Astrocyte (in vitro differentiated cells and primary cell): ENCODE data around the gene TMTC2. TPM values are rescaled to one million over a fixed set of nuclear protein-coding genes. Genes with fewer than 3 reads are reported as not detected.

ENCODE experiments used
- DNase-seq: peaks from one replicate; pipeline ENCODE4 v3.0.0-alpha.2; 2010; ENCODE audit warnings: low read depth
- FAIRE-seq: peaks from 2 replicates; lab custom pipeline; 2011; peaks lifted over from hg19 to GRCh38; lab: Jason Lieb, UNC
- H2AFZ ChIP-seq: 2 replicates; pipeline ENCODE4 v1.6.0; 2012; ENCODE audit warnings: low read depth, low read length, inconsistent platforms
- H3K27ac ChIP-seq: 2 replicates; pipeline ENCODE4 v1.5.1; 2011; ENCODE audit warnings: low read depth, low read length, inconsistent platforms
- H3K27me3 ChIP-seq: 2 replicates; pipeline ENCODE4 v1.6.0; 2011; ENCODE audit warnings: low read length, inconsistent platforms; ENCODE audit not compliant: insufficient read depth
- H3K36me3 ChIP-seq: 2 replicates; pipeline ENCODE4 v1.5.1; 2011; ENCODE audit warnings: low read length, inconsistent platforms; ENCODE audit not compliant: insufficient read depth
- H3K4me1 ChIP-seq: 2 replicates; pipeline ENCODE4 v1.5.1; 2011; ENCODE audit warnings: low read length, inconsistent platforms; ENCODE audit not compliant: insufficient read depth
- H3K4me2 ChIP-seq: 2 replicates; pipeline ENCODE4 v1.6.0; 2012; ENCODE audit warnings: low read length, inconsistent platforms
- H3K4me3 ChIP-seq: 2 replicates; pipeline ENCODE4 v1.5.1; 2011; ENCODE audit warnings: low read depth, mild to moderate bottlenecking, low read length, inconsistent platforms; ENCODE audit not compliant: insufficient read depth
- H3K79me2 ChIP-seq: 2 replicates; pipeline ENCODE4 v1.6.0; 2012; ENCODE audit warnings: mild to moderate bottlenecking, low read length, inconsistent platforms; ENCODE audit not compliant: insufficient read depth
- H3K9ac ChIP-seq: 2 replicates; pipeline ENCODE4 v1.6.0; 2012; ENCODE audit warnings: mild to moderate bottlenecking, low read length, inconsistent platforms
- H3K9me3 ChIP-seq: 2 replicates; pipeline ENCODE4 v1.5.1; 2012; ENCODE audit warnings: low read depth, mild to moderate bottlenecking, low read length, inconsistent platforms; ENCODE audit not compliant: insufficient read depth
- H4K20me1 ChIP-seq: 2 replicates; pipeline ENCODE4 v1.6.0; 2012; ENCODE audit warnings: low read length, inconsistent platforms; ENCODE audit not compliant: insufficient read depth
- H3K27ac Mint-ChIP-seq: one replicate; pipeline ENCODE4 v1.8.0; 2021; ENCODE audit warnings: mild to moderate bottlenecking, mixed read lengths; ENCODE audit not compliant: unreplicated experiment
- H3K27me3 Mint-ChIP-seq: one replicate; pipeline ENCODE4 v1.8.0; 2021; ENCODE audit warnings: low read depth, mixed read lengths; ENCODE audit not compliant: unreplicated experiment
- H3K36me3 Mint-ChIP-seq: one replicate; pipeline ENCODE4 v1.8.0; 2021; ENCODE audit warnings: low read depth, mixed read lengths; ENCODE audit not compliant: unreplicated experiment
- H3K4me1 Mint-ChIP-seq: one replicate; pipeline ENCODE4 v1.8.0; 2021; ENCODE audit warnings: low read depth, mixed read lengths; ENCODE audit not compliant: unreplicated experiment
- H3K4me3 Mint-ChIP-seq: one replicate; pipeline ENCODE4 v1.8.0; 2021; ENCODE audit warnings: mild to moderate bottlenecking, moderate library complexity, mixed read lengths; ENCODE audit not compliant: unreplicated experiment
- H3K9me3 Mint-ChIP-seq: one replicate; pipeline ENCODE4 v1.8.0; 2021; ENCODE audit warnings: mild to moderate bottlenecking, mixed read lengths; ENCODE audit not compliant: unreplicated experiment
- EZH2 ChIP-seq: IDR thresholded peaks from 2 replicates; pipeline ENCODE4 v1.6.1; 2012; ENCODE audit warnings: mild to moderate bottlenecking, low read length, inconsistent platforms; ENCODE audit not compliant: insufficient read depth
- total RNA-seq: library from RNA; stranded (reverse); gene quantifications from 2 replicates; pipeline ENCODE4 v1.2.1, GENCODE V29; 2021
- TF ChIP-seq, protein P1 (sequence below): IDR thresholded peaks from 2 replicates; pipeline ENCODE4 v1.5.1; 2011; ENCODE audit warnings: low read depth, mild to moderate bottlenecking, inconsistent platforms, low read length, moderate library complexity; ENCODE audit not compliant: insufficient read depth

TMTC2 gene
- total RNA-seq, 1 donor from 2014 or later, result 2.2 TPM

DNA sequence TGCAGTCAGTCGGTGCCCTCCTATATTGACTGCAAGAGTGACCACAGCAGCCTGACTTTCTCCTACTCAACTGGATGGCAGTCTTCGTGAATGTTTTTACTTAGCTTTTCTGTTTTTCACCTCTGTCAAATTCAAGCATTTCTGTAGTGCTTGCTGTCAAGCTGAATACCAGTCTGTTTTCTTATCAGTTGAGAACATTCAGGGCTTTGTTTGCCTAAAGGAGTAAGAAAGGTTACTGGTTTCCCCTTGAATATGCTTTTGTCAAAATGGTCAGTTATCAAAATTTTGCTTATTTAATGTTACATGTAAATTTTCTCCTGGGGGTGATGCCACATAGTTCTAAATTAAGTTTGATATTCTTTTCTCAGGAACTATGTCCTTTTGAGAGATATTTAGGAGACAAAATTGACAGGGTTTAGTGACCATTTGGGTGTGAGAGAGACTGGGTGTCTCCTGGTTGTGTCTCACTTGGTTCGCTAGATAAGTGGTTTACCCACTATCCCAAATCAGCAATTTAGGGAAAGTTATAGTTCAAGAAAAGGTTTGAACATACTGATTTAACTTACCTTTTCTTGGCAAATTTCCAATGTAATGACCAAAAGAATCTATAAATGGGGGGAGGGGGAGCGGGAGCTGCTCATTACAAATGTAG lies 366.3 kb downstream of the TMTC2 start:
- H3K27me3 Mint-ChIP-seq, result no peaks in the 10 kb centered on the region
- no peak for DNase-seq
- H3K9me3 Mint-ChIP-seq, result no peaks in the 10 kb centered on the region
- H2AFZ ChIP-seq, result no peak overlapping the region
- no peaks in the 10 kb centered on the region for H3K79me2 ChIP-seq
- H3K4me3 ChIP-seq, result no peak overlapping the region
- H3K4me1 Mint-ChIP-seq, result no peaks in the 10 kb centered on the region
- H3K9me3 ChIP-seq, result no peaks in the 10 kb centered on the region
- H3K27ac ChIP-seq, result no peak overlapping the region
- H3K27me3 ChIP-seq, result no peaks in the 10 kb centered on the region
- no peak overlapping the region for H3K4me3 Mint-ChIP-seq
- TF ChIP-seq, protein P1, sequence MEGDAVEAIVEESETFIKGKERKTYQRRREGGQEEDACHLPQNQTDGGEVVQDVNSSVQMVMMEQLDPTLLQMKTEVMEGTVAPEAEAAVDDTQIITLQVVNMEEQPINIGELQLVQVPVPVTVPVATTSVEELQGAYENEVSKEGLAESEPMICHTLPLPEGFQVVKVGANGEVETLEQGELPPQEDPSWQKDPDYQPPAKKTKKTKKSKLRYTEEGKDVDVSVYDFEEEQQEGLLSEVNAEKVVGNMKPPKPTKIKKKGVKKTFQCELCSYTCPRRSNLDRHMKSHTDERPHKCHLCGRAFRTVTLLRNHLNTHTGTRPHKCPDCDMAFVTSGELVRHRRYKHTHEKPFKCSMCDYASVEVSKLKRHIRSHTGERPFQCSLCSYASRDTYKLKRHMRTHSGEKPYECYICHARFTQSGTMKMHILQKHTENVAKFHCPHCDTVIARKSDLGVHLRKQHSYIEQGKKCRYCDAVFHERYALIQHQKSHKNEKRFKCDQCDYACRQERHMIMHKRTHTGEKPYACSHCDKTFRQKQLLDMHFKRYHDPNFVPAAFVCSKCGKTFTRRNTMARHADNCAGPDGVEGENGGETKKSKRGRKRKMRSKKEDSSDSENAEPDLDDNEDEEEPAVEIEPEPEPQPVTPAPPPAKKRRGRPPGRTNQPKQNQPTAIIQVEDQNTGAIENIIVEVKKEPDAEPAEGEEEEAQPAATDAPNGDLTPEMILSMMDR, result no peak
- no peak for TF ChIP-seq EZH2
- no peak overlapping the region for H3K4me2 ChIP-seq
- H4K20me1 ChIP-seq, result no peaks in the 10 kb centered on the region
- no peaks in the 10 kb centered on the region for H3K36me3 ChIP-seq
- no peaks in the 10 kb centered on the region for H3K4me1 ChIP-seq
- no peak overlapping the region for H3K27ac Mint-ChIP-seq
- H3K9ac ChIP-seq, result no peak overlapping the region
- no peak for FAIRE-seq
- H3K36me3 Mint-ChIP-seq, result no peaks in the 10 kb centered on the region

DNA sequence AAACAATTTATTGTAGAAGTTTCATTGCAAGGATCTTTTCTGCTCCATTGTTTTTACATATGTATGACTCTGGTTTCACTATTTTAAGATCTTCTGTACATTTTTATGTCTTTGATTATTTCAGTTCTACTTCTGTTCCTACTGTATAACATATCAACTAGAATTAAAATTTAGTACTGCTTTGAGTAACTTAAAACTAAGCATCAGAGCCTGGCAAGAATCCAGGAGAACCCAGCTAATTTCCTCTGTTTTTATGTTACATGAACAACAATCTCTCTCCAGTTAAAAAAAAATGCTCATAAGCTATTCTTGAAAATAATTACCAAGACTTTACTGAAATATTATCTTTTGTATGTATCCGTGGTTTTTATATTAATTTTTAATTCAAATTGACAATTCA lies 370.7 kb downstream of the TMTC2 start:
- Mint-ChIP-seq H3K27ac (no peak overlapping the region), H3K27me3 (no peaks in the 10 kb centered on the region), H3K4me1 (no peaks in the 10 kb centered on the region), H3K9me3 (no peaks in the 10 kb centered on the region), H3K36me3 (no peaks in the 10 kb centered on the region), H3K4me3 (no peak overlapping the region)
- Histone ChIP-seq H3K27ac (no peak overlapping the region), H3K9ac (no peak overlapping the region), H3K79me2 (no peaks in the 10 kb centered on the region), H4K20me1 (no peaks in the 10 kb centered on the region), H3K4me3 (no peak overlapping the region), H3K9me3 (no peaks in the 10 kb centered on the region), H2AFZ (no peak overlapping the region), H3K4me2 (no peak overlapping the region), H3K27me3 (no peaks in the 10 kb centered on the region), H3K36me3 (no peaks in the 10 kb centered on the region), H3K4me1 (no peaks in the 10 kb centered on the region)
- FAIRE-seq (no peak), DNase-seq (no peak)
- TF ChIP-seq EZH2, result no peak
- TF ChIP-seq, protein P1, result no peak

DNA sequence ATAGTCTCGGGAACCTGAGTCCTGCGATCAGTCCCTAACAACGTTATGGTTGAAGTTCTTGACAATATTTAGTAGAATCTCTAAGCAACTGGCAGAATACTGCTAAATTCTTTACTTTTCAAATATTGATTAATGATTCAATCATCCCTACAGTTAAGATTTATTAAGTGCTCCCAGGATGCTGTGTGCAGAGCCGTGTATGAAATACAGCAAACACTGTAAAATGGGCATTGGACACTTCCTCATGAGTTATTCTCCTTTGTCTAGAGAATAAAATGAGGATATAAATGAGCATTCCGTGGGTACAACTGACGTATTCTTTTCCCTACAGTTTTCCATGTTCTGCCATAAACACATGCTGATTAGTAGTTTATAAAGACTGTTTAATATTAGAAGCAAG lies 372.4 kb downstream of the TMTC2 start:
- Histone ChIP-seq H3K36me3 (no peaks in the 10 kb centered on the region), H4K20me1 (no peaks in the 10 kb centered on the region), H3K27me3 (no peaks in the 10 kb centered on the region), H3K4me1 (no peaks in the 10 kb centered on the region), H2AFZ (no peak overlapping the region), H3K4me3 (no peak overlapping the region), H3K79me2 (no peaks in the 10 kb centered on the region), H3K9me3 (no peaks in the 10 kb centered on the region), H3K27ac (no peak overlapping the region), H3K4me2 (no peak overlapping the region), H3K9ac (no peak overlapping the region)
- Mint-ChIP-seq H3K4me3 (no peak overlapping the region), H3K27me3 (no peaks in the 10 kb centered on the region), H3K9me3 (no peaks in the 10 kb centered on the region), H3K36me3 (no peaks in the 10 kb centered on the region), H3K4me1 (no peaks in the 10 kb centered on the region), H3K27ac (no peak overlapping the region)
- FAIRE-seq, result no peak
- DNase-seq, result no peak
- TF ChIP-seq, protein P1, result no peak
- no peak for TF ChIP-seq EZH2
